Panc1 (cell line): ENCODE results near the gene C19orf53. TPM values are rescaled to one million over a fixed set of nuclear protein-coding genes. Genes with fewer than 3 reads are reported as not detected.
A peak's percentile ranks its signal among the peaks of the same experiment; 100 is the strongest.
"Not testable (repeated sequence)": the region's sequence is repeated elsewhere in the genome, so short reads cannot be mapped to it uniquely, and the experiment has no call there.

Source experiments
- ATAC-seq: fragments of 200-7000 bp; cut with Tn5 transposase; 2 replicates; pipeline ENCODE4 v1.9.1; 2020; ENCODE audit warnings: mild to moderate bottlenecking, moderate library complexity
- BruUV-seq: library from RNA; stranded (reverse); fragments of 400-500 nt; replicated peaks from 2 replicates; lab custom pipeline; 2021; lab: Mats Ljungman, UMichigan
- CTCF ChIA-PET: fragments of 300-600 bp; sonication (Branson Sonifier 250); formaldehyde crosslinking; loops from one replicate; lab custom pipeline; 2022; ENCODE audit warnings: antibody characterized with exemption; lab: Charles Lee
- POLR2A ChIA-PET: fragments of 300-600 bp; sonication (Branson Sonifier 250); formaldehyde crosslinking; loops from one replicate; lab custom pipeline; 2022; ENCODE audit warnings: antibody characterized with exemption; lab: Charles Lee
- DNase-seq: peaks from one replicate; pipeline ENCODE4 v3.0.0-alpha.2; 2010; ENCODE audit warnings: low read depth, low spot score
- H3K27ac ChIP-seq: 2 replicates; pipeline ENCODE4 v1.5.1; 2011; ENCODE audit warnings: mild to moderate bottlenecking, low read length, inconsistent platforms
- H3K27me3 ChIP-seq: fragments of 200-500 bp; sonication (Bioruptor generic); 2 replicates; pipeline ENCODE4 v1.6.0; 2014; ENCODE audit warnings: low read length, inconsistent platforms; ENCODE audit not compliant: control insufficient read depth, insufficient read depth
- H3K36me3 ChIP-seq: fragments of 200-500 bp; sonication (Bioruptor generic); 2 replicates; pipeline ENCODE4 v1.5.1; 2014; ENCODE audit warnings: inconsistent platforms, mild to moderate bottlenecking, low read length, moderate library complexity; ENCODE audit not compliant: control insufficient read depth, insufficient read depth
- H3K4me1 ChIP-seq: 2 replicates; pipeline ENCODE4 v1.5.1; 2011; ENCODE audit warnings: inconsistent platforms, mild to moderate bottlenecking, low read length, moderate library complexity; ENCODE audit not compliant: control insufficient read depth, insufficient read depth
- H3K4me3 ChIP-seq, 2 experiments: 2 replicates each; pipeline ENCODE4 v1.5.1; 2011 to 2012; ENCODE audit warnings: low read depth in 2 of 2, low read length in 2 of 2, mild to moderate bottlenecking in 2 of 2, inconsistent platforms in 1 of 2, moderate library complexity in 1 of 2
- H3K9me3 ChIP-seq: fragments of 200-500 bp; sonication (Bioruptor generic); 2 replicates; pipeline ENCODE4 v1.5.1; 2014; ENCODE audit warnings: low read depth, mild to moderate bottlenecking, inconsistent platforms, low read length, moderate library complexity; ENCODE audit not compliant: control insufficient read depth, insufficient read depth
- CTCF ChIP-seq: fragments of 450-650 bp; IDR thresholded peaks from 2 replicates; pipeline ENCODE4 v1.5.1; 2017; ENCODE audit warnings: mild to moderate bottlenecking
- POLR2AphosphoS5 ChIP-seq: IDR thresholded peaks from 2 replicates; pipeline ENCODE4 v1.6.1; 2012; ENCODE audit warnings: mild to moderate bottlenecking, low read depth, low read length, moderate library complexity
- REST ChIP-seq, 2 experiments: IDR thresholded peaks; 2 replicates each; pipeline ENCODE4 v1.6.1; 2011 to 2012; ENCODE audit warnings: low read depth in 2 of 2, control low read depth in 1 of 2, low read length in 1 of 2, mild to moderate bottlenecking in 1 of 2, moderate library complexity in 1 of 2; ENCODE audit not compliant: insufficient read depth in 1 of 2
- SIN3A ChIP-seq: IDR thresholded peaks from 2 replicates; pipeline ENCODE4 v1.6.1; 2012; ENCODE audit warnings: low read depth, mild to moderate bottlenecking, low read length, moderate library complexity, borderline replicate concordance; ENCODE audit not compliant: insufficient read depth
- TCF7L2 ChIP-seq: IDR thresholded peaks from 2 replicates; pipeline ENCODE4 v1.6.1; 2011; ENCODE audit warnings: mild to moderate bottlenecking, low read depth, low read length, inconsistent platforms
- in situ Hi-C: cut with HindIII; loops from 2 replicates; pipeline ENCODE4 v1.10.0; 2016; ENCODE audit warnings: low sequenced_read_pairs, low pct_unique_long_range_greater_than_20kb
- intact Hi-C: fragments of 100-400 bp; cut with micrococcal nuclease; formaldehyde crosslinking; loops from one replicate; pipeline ENCODE4 v1.10.0; 2022; ENCODE audit not compliant: unreplicated experiment
- total RNA-seq: library from RNA; stranded (reverse); gene quantifications from one replicate; pipeline ENCODE4 v1.2.1, GENCODE V29; 2021; ENCODE audit not compliant: unreplicated experiment

C19orf53 gene
- total RNA-seq, 1 experiment from 2014 or later, result 97.2 TPM

DNA sequence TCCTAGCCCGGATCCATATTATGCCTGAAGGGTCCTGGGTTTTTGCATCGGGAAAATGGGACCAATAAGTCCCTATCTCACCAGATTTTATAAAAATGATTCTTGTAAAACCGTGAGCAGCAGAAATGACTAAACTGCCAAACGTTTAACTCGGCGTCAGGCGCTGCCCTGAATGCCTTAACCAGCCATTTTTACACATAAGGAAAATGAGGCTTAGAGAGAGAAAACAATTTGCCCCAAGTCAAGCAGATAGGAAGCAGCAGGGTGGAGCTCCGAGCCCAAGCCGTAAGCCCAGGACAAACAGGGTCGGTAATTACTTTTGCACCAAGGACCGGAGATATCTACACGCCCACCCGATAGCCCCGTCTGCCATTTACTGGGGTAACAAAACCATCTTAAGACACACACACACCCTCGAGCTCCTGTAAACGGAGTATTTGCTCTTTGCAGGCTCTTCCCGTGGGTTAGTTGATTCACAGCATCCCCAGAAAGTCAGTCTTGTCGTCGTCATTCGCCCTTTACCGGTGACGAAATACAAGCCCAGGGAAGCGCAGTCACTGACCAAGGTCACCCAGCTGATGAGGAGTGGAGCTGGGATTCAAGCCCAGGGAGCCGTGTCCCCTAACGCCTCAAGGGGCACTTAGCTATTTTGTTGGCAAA is 26.0 kb upstream of the C19orf53 start:
- Histone ChIP-seq H3K4me1 (no peaks in the 10 kb centered on the region; the same call in 1 of the 2 replicates), H3K9me3 (no peaks in the 10 kb centered on the region), H3K4me3 (peak overlapping the region; percentile 90), H3K27me3 (no peaks in the 10 kb centered on the region), H3K27ac (peak overlapping the region; percentile 97), H3K36me3 (peaks cover 6% of the 10 kb centered on the region; the same call in 1 of the 2 replicates)
- TSS peak; percentile 96 for BruUV-seq
- ChIA-PET POLR2A (interaction anchor here (1.8 kb wide), 1 partner anchor 17 kb away, joined by 6 read pairs; no protein-coding TSS in a partner anchor), CTCF (no interaction called here)
- no peak for TF ChIP-seq SIN3A
- no peak for TF ChIP-seq POLR2AphosphoS5
- TF ChIP-seq REST (IDR thresholded peaks at IDR 0.05; ENCODE audit: insufficient read depth in 1 of 2, low read depth in 2 of 2, low read length in 1 of 2), result no peak
- in situ Hi-C loops, result no loop called here
- DNase-seq, result no peak
- ATAC-seq, result peak; percentile 7; the same call in 1 of the 2 replicates
- intact Hi-C loops, result no loop called here

- no TSS peak for BruUV-seq
- DNase-seq, result no peak
- Histone ChIP-seq H3K27ac (no peak overlapping the region), H3K4me1 (no peaks in the 10 kb centered on the region; the same call in 1 of the 2 replicates), H3K27me3 (no peaks in the 10 kb centered on the region), H3K36me3 (peaks cover 9% of the 10 kb centered on the region), H3K9me3 (no peaks in the 10 kb centered on the region), H3K4me3 (no peak overlapping the region)
- intact Hi-C loops, result no loop called here
- no peak for TF ChIP-seq SIN3A
- TF ChIP-seq POLR2AphosphoS5, result no peak
- no peak for TF ChIP-seq CTCF
- TF ChIP-seq REST (IDR thresholded peaks at IDR 0.05; ENCODE audit: insufficient read depth in 1 of 2, low read depth in 2 of 2, low read length in 1 of 2), result no peak
- no peak for TF ChIP-seq TCF7L2
- ChIA-PET CTCF (no interaction called here), POLR2A (no interaction called here)
- ATAC-seq, result no peak
- in situ Hi-C loops, result no loop called here
Observed at GRCh38 chr19:13751436-13751835, 22.8 kb upstream of the C19orf53 start.

DNA sequence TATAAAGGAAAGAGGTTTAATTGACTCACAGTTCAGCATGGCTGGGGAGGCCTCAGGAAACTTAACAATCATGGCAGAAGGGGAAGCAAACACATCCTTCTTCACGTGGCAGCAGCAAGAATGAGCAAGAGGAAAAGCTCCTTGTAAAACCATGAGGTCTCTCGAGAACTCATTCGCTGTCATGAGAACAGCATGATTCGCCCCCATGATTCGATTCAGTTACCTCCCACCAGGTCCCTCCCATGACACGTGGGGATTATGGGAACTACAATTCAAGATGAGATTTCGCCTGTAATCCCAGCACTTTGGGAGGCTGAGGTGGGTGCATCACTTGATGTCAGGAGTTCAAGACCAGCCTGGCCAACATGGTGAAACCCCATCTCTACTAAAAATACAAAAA is 20.6 kb upstream of the C19orf53 start:
- H3K4me1 ChIP-seq, DNase-seq, in situ Hi-C loops, CTCF ChIA-PET, H3K36me3 ChIP-seq, BruUV-seq, H3K27ac ChIP-seq, H3K9me3 ChIP-seq, POLR2A ChIA-PET, H3K27me3 ChIP-seq, intact Hi-C loops, ATAC-seq, H3K4me3 ChIP-seq: not testable (repeated sequence)
